OCI-LY7 (cell line): ENCODE results near the gene MPHOSPH8.

Experiments
- CTCF ChIP-seq: fragments of 200-600 bp; sonication (generic); conservative IDR thresholded peaks from 2 replicates; pipeline ENCODE4 v1.5.1; 2014; ENCODE audit warnings: mild to moderate bottlenecking, antibody characterized with exemption, low read length, moderate library complexity, mixed read lengths
- EZH2phosphoT487 ChIP-seq: fragments of 200-600 bp; sonication (generic); IDR thresholded peaks from 2 replicates; pipeline ENCODE4 v1.6.1; 2018; ENCODE audit warnings: low read depth, borderline replicate concordance, mild to moderate bottlenecking, mixed run types, antibody characterized with exemption, low read length, moderate library complexity, mixed read lengths

GRCh38 chr13:19592657-19593180, 40.7 kb upstream of the MPHOSPH8 start:
- TF ChIP-seq CTCF = no peak
- no peak for TF ChIP-seq EZH2phosphoT487
